Uterus (tissue), 2 donors: ENCODE measurements around the gene GUCA2A.

Experiments
- POLR2A ChIP-seq, 2 donors: fragments of 450-650 bp; IDR thresholded peaks; one replicate each; pipeline ENCODE4 v1.6.1; 2016; ENCODE audit warnings: antibody characterized with exemption in 2 of 2, mild to moderate bottlenecking in 1 of 2, moderate library complexity in 1 of 2
- TF ChIP-seq, protein P1 (sequence below), 4 experiments: fragments of 200-600 bp in 2 of 4; fragments of 450-650 bp in 2 of 4; sonication (generic) in 2 of 4; IDR thresholded peaks; one replicate each; pipeline ENCODE4 v1.5.1; 2016 to 2019; ENCODE audit warnings: antibody characterized with exemption in 4 of 4, mild to moderate bottlenecking in 2 of 4, moderate library complexity in 1 of 4

DNA sequence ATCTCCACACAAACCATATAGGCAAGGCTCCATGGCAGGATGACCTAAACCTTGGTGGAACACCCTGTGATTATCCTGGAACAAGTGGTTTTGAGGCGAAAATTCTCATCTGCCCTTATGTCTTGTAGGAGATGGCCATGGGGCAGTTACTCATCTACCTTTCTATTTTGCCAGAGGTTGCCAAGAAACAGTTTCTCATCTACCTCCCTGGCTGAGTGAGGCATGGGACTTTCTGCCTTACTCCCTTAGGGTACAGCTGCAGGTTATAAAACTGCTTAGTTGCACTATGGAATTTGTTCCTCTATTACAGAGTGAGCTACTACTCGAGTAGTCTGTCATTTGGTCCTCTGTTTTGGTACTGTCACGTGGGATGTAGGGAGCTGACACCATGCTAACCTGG, 31.3 kb upstream of the GUCA2A start:
- TF ChIP-seq, protein P1, sequence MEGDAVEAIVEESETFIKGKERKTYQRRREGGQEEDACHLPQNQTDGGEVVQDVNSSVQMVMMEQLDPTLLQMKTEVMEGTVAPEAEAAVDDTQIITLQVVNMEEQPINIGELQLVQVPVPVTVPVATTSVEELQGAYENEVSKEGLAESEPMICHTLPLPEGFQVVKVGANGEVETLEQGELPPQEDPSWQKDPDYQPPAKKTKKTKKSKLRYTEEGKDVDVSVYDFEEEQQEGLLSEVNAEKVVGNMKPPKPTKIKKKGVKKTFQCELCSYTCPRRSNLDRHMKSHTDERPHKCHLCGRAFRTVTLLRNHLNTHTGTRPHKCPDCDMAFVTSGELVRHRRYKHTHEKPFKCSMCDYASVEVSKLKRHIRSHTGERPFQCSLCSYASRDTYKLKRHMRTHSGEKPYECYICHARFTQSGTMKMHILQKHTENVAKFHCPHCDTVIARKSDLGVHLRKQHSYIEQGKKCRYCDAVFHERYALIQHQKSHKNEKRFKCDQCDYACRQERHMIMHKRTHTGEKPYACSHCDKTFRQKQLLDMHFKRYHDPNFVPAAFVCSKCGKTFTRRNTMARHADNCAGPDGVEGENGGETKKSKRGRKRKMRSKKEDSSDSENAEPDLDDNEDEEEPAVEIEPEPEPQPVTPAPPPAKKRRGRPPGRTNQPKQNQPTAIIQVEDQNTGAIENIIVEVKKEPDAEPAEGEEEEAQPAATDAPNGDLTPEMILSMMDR (IDR thresholded peaks at IDR 0.05) = no peak
- TF ChIP-seq POLR2A (IDR thresholded peaks at IDR 0.05) = no peak
